Nephron progenitor cell (in vitro differentiated cells): ENCODE results near the gene RASAL3.

Experiments used
- DNase-seq: peaks from one replicate; pipeline ENCODE4 v3.0.0; 2021
- H3K27ac Mint-ChIP-seq: 2 replicates; pipeline ENCODE4 v1.8.0; 2021; ENCODE audit warnings: mild to moderate bottlenecking, moderate library complexity, mixed read lengths
- H3K27me3 Mint-ChIP-seq: 2 replicates; pipeline ENCODE4 v1.8.0; 2021; ENCODE audit warnings: mild to moderate bottlenecking, low read depth, mixed read lengths; ENCODE audit not compliant: poor library complexity
- H3K36me3 Mint-ChIP-seq: 2 replicates; pipeline ENCODE4 v1.8.0; 2021; ENCODE audit warnings: low read depth, mixed read lengths
- H3K4me1 Mint-ChIP-seq: 2 replicates; pipeline ENCODE4 v1.8.0; 2021; ENCODE audit warnings: mixed read lengths
- H3K4me3 Mint-ChIP-seq: 2 replicates; pipeline ENCODE4 v1.8.0; 2021; ENCODE audit warnings: mild to moderate bottlenecking, moderate library complexity, mixed read lengths
- H3K9me3 Mint-ChIP-seq: 2 replicates; pipeline ENCODE4 v1.8.0; 2021; ENCODE audit warnings: mild to moderate bottlenecking, moderate library complexity, mixed read lengths
- TF ChIP-seq, protein P1 (sequence below): fragments of 200-600 bp; sonication (generic); IDR thresholded peaks from 2 replicates; pipeline ENCODE4 v1.5.0; 2021; ENCODE audit warnings: antibody characterized with exemption

Gene RASAL3

DNA sequence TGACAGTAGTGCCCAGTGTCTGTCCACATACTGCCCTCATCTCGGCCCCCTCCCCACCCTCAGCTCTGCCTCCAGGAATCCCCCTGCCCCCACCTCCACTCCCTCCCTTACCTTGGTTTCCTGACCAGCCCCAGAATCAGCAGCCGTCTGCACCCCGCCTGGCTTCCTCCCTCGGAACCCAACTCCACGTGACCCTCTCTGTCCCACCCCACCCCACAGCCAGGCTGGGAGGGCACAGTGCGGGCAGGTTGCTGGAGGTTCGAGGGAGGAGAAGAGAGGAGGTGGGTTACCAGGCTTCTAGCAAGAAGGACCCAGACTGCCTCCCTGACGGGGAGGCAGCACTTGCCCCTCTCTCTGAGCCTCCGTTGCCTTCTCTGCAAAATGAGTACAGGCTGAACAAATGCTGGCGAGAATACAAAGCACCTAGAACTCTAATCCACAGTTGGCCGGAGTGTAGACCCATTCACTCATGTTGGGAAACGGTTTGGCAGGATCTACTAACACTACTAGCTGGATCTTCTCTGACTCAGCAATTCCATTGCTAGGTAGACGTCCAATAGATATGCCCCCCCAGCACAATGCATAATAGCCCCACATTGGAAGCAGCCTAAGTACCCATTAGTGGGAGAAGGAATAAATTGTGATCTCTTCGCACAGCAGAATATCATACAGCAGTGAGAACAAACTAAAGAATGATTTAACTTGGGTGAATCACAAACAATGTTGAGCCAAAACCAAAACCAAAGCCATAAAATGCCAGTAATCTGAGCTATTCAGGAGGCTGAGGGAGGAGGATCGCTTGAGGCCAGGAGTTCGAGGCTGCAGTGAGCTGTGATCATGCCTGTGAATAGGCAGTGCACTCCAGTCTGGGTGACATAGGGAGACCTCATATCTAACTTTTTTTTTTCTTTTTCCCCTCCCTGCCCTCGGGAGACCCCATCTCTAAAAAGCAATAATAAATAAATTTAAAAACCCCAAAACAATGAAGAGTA, at the start of gene RASAL3:
RASAL3 (minus strand) TSS at position 151 of the 992 bp plus-strand sequence. CDS start 186 bp downstream, outside the sequence.
- no peak for DNase-seq
- Mint-ChIP-seq H3K27ac (no peak within 1 kb of the TSS), H3K36me3 (no peaks in the 10 kb centered on the region), H3K4me1 (no peaks in the 10 kb centered on the region), H3K9me3 (peaks cover 15% of the 10 kb centered on the region), H3K4me3 (no peak within 1 kb of the TSS), H3K27me3 (peaks cover 93% of the 10 kb centered on the region)
- TF ChIP-seq, protein P1, sequence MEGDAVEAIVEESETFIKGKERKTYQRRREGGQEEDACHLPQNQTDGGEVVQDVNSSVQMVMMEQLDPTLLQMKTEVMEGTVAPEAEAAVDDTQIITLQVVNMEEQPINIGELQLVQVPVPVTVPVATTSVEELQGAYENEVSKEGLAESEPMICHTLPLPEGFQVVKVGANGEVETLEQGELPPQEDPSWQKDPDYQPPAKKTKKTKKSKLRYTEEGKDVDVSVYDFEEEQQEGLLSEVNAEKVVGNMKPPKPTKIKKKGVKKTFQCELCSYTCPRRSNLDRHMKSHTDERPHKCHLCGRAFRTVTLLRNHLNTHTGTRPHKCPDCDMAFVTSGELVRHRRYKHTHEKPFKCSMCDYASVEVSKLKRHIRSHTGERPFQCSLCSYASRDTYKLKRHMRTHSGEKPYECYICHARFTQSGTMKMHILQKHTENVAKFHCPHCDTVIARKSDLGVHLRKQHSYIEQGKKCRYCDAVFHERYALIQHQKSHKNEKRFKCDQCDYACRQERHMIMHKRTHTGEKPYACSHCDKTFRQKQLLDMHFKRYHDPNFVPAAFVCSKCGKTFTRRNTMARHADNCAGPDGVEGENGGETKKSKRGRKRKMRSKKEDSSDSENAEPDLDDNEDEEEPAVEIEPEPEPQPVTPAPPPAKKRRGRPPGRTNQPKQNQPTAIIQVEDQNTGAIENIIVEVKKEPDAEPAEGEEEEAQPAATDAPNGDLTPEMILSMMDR = no peak

DNA sequence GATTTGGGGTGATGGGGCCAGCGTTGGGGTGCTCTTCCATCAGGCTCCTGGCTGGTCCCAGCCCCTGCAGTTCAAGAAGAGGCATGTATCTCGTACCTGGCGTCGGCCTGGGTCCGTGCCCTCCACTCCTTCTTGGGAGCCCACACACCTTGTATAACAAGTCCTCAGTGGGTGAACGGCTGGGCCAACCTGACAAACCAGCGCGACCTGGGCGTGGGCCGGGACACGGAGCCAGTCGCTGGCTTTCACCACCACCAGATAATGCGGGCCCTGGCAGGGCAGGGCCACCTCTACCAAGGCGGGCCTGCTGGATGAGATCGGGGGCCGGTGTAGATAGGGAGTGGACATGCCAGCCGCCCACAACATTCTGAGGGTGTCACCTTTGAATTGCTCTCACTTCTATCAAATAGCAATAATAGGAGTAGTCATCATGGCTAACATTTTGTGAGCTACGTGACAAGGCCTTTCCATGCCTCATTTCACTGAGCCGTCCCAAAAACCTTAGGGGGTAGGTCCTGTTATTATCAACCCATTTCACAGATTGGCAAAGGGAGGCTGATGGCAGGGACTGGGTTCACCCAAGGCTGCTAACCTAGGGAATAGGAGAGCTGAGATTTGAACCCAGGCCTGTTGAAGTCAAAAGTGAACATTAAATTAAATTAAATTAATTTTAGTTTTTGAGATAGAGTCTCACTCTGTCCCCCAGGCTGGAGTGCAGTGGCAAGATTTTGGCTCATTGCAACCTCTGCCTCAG, 47.5 kb upstream of the RASAL3 start:
- DNase-seq = no peak
- Mint-ChIP-seq H3K27ac (no peak overlapping the region), H3K36me3 (no peaks in the 10 kb centered on the region), H3K4me3 (no peak overlapping the region), H3K27me3 (no peaks in the 10 kb centered on the region), H3K4me1 (no peaks in the 10 kb centered on the region), H3K9me3 (peaks cover 79% of the 10 kb centered on the region)
- TF ChIP-seq, protein P1 = no peak

GRCh38 chr19:15508035-15508710, 43.8 kb upstream of the RASAL3 start, which contains the start of gene CYP4F22:
TSS of gene CYP4F22 (plus strand) at chr19:15508525. CDS start at chr19:15525337, 16,812 bp downstream.
- H3K27me3 Mint-ChIP-seq = peaks cover 4% of the 10 kb centered on the region
- no peak for DNase-seq
- no peaks in the 10 kb centered on the region for H3K4me1 Mint-ChIP-seq
- H3K4me3 Mint-ChIP-seq = no peak within 1 kb of the TSS
- H3K36me3 Mint-ChIP-seq = no peaks in the 10 kb centered on the region
- H3K27ac Mint-ChIP-seq = no peak within 1 kb of the TSS
- H3K9me3 Mint-ChIP-seq = peaks cover 76% of the 10 kb centered on the region
- TF ChIP-seq, protein P1 = no peak

GRCh38 chr19:15507068-15508034, 43.0 kb upstream of the RASAL3 start:
- Mint-ChIP-seq H3K4me3 (no peak overlapping the region), H3K27ac (no peak overlapping the region), H3K9me3 (peaks cover 72% of the 10 kb centered on the region), H3K27me3 (peaks cover 4% of the 10 kb centered on the region), H3K36me3 (no peaks in the 10 kb centered on the region), H3K4me1 (no peaks in the 10 kb centered on the region)
- DNase-seq = no peak
- TF ChIP-seq, protein P1 = no peak

- no peaks in the 10 kb centered on the region for H3K36me3 Mint-ChIP-seq
- no peak overlapping the region for H3K4me3 Mint-ChIP-seq
- peaks cover 75% of the 10 kb centered on the region for H3K9me3 Mint-ChIP-seq
- TF ChIP-seq, protein P1 = no peak
- no peaks in the 10 kb centered on the region for H3K4me1 Mint-ChIP-seq
- H3K27me3 Mint-ChIP-seq = peaks cover 4% of the 10 kb centered on the region
- no peak overlapping the region for H3K27ac Mint-ChIP-seq
- DNase-seq = no peak
Observed at GRCh38 chr19:15506074-15506571, 41.8 kb upstream of the RASAL3 start.
